IPS DF 6.9 (cell line): Measurements from ENCODE around the gene MBD5.

Source experiments
- DNase-seq: peaks from one replicate; pipeline ENCODE4 v3.0.0-alpha.2; 2013; ENCODE audit warnings: low read depth, low spot score
- H3K27ac ChIP-seq: one replicate; pipeline ENCODE4 v1.5.1; 2013; ENCODE audit warnings: low read length, control low read depth
- H3K27me3 ChIP-seq: 2 replicates; pipeline ENCODE4 v1.6.1; 2013; ENCODE audit warnings: mild to moderate bottlenecking, low read length; ENCODE audit not compliant: control insufficient read depth, insufficient read depth
- H3K36me3 ChIP-seq: 2 replicates; pipeline ENCODE4 v1.6.1; 2013; ENCODE audit warnings: low read length; ENCODE audit not compliant: control insufficient read depth, insufficient read depth
- H3K4me1 ChIP-seq: 2 replicates; pipeline ENCODE4 v1.6.1; 2013; ENCODE audit warnings: low read length; ENCODE audit not compliant: control insufficient read depth, insufficient read depth
- H3K4me3 ChIP-seq: 2 replicates; pipeline ENCODE4 v1.5.1; 2013; ENCODE audit warnings: mild to moderate bottlenecking, low read length
- H3K9me3 ChIP-seq: 2 replicates; pipeline ENCODE4 v1.6.1; 2013; ENCODE audit warnings: low read length, inconsistent platforms; ENCODE audit not compliant: control insufficient read depth, insufficient read depth
- WGBS: extraction: QIAGEN DNeasy Blood & Tissue Kit; methylation state at CpG from one replicate; pipeline ENCODE4 v1.1.7; 2013; ENCODE audit warnings: mixed read lengths, missing lambda C conversion rate; ENCODE audit not compliant: insufficient read length, insufficient coverage; 5-methylcytosine and 5-hydroxymethylcytosine counted together

Gene MBD5

GRCh38 chr2:148509288-148509902 is 488.5 kb downstream of the MBD5 start:
- Histone ChIP-seq H3K4me3 (no peak overlapping the region), H3K4me1 (no peaks in the 10 kb centered on the region), H3K27me3 (no peaks in the 10 kb centered on the region), H3K36me3 (no peaks in the 10 kb centered on the region), H3K27ac (no peak overlapping the region), H3K9me3 (no peaks in the 10 kb centered on the region)
- WGBS, result no CpG with 5 or more reads among the region's 14 CpGs
- peak; percentile 67 for DNase-seq

GRCh38 chr2:148511883-148512282 is 491.0 kb downstream of the MBD5 start:
- no CpG with 5 or more reads among the region's 3 CpGs for WGBS
- no peaks in the 10 kb centered on the region for H3K27me3 ChIP-seq

GRCh38 chr2:148512501-148512900 is 491.6 kb downstream of the MBD5 start:
- Histone ChIP-seq H3K9me3 (no peaks in the 10 kb centered on the region), H3K27me3 (no peaks in the 10 kb centered on the region), H3K4me3 (no peak overlapping the region), H3K4me1 (no peaks in the 10 kb centered on the region), H3K27ac (no peak overlapping the region), H3K36me3 (no peaks in the 10 kb centered on the region)
- WGBS, result no CpG with 5 or more reads among the region's 1 CpG
- no peak for DNase-seq

More at GRCh38 chr2:148511883-148512282, 491.0 kb downstream of the MBD5 start:
- no peaks in the 10 kb centered on the region for H3K9me3 ChIP-seq
- H3K4me1 ChIP-seq, result no peaks in the 10 kb centered on the region
- DNase-seq, result no peak
- no peak overlapping the region for H3K27ac ChIP-seq
- H3K36me3 ChIP-seq, result no peaks in the 10 kb centered on the region
- no peak overlapping the region for H3K4me3 ChIP-seq

GRCh38 chr2:148513427-148513826 is 492.5 kb downstream of the MBD5 start:
- WGBS, result no CpG with 5 or more reads among the region's 1 CpG

GRCh38 chr2:148515120-148515519 is 494.2 kb downstream of the MBD5 start:
- Histone ChIP-seq H3K27ac (no peak overlapping the region), H3K4me1 (0 out of 2 replicates have a peak, but pooled peaks cover 1% of the 10 kb centered on the region), H3K36me3 (no peaks in the 10 kb centered on the region), H3K27me3 (no peaks in the 10 kb centered on the region), H3K4me3 (no peak overlapping the region), H3K9me3 (no peaks in the 10 kb centered on the region)
- no peak for DNase-seq
- WGBS, result no CpG with 5 or more reads among the region's 1 CpG

More at GRCh38 chr2:148513427-148513826, 492.5 kb downstream of the MBD5 start:
- Histone ChIP-seq H3K9me3 (no peaks in the 10 kb centered on the region), H3K27me3 (no peaks in the 10 kb centered on the region), H3K4me3 (no peak overlapping the region), H3K4me1 (no peaks in the 10 kb centered on the region), H3K36me3 (no peaks in the 10 kb centered on the region), H3K27ac (no peak overlapping the region)
- no peak for DNase-seq

GRCh38 chr2:148515976-148516375 is 495.1 kb downstream of the MBD5 start:
- whole genome bisulfite sequencing, result no CpG with 5 or more reads among the region's 2 CpGs

GRCh38 chr2:148517296-148517695 is 496.4 kb downstream of the MBD5 start:
- Histone ChIP-seq H3K36me3 (no peaks in the 10 kb centered on the region), H3K27ac (no peak overlapping the region), H3K4me1 (0 out of 2 replicates have a peak, but pooled peaks cover 1% of the 10 kb centered on the region), H3K27me3 (no peaks in the 10 kb centered on the region), H3K4me3 (no peak overlapping the region), H3K9me3 (no peaks in the 10 kb centered on the region)
- DNase-seq, result no peak
- WGBS, result no CpG with 5 or more reads among the region's 2 CpGs

More at GRCh38 chr2:148515976-148516375, 495.1 kb downstream of the MBD5 start:
- 0 out of 2 replicates have a peak, but pooled peaks cover 1% of the 10 kb centered on the region for H3K4me1 ChIP-seq
- no peaks in the 10 kb centered on the region for H3K36me3 ChIP-seq
- no peaks in the 10 kb centered on the region for H3K27me3 ChIP-seq
- DNase-seq, result no peak
- H3K27ac ChIP-seq, result no peak overlapping the region
- H3K4me3 ChIP-seq, result no peak overlapping the region
- no peaks in the 10 kb centered on the region for H3K9me3 ChIP-seq

GRCh38 chr2:148517822-148518221 is 496.9 kb downstream of the MBD5 start:
- Histone ChIP-seq H3K9me3 (no peaks in the 10 kb centered on the region), H3K4me1 (0 out of 2 replicates have a peak, but pooled peaks cover 1% of the 10 kb centered on the region), H3K4me3 (no peak overlapping the region), H3K36me3 (no peaks in the 10 kb centered on the region), H3K27ac (no peak overlapping the region), H3K27me3 (no peaks in the 10 kb centered on the region)
- no CpG with 5 or more reads among the region's 5 CpGs for WGBS
- DNase-seq, result no peak

GRCh38 chr2:148519013-148519412 is 498.1 kb downstream of the MBD5 start:
- Histone ChIP-seq H3K36me3 (no peaks in the 10 kb centered on the region), H3K27me3 (no peaks in the 10 kb centered on the region), H3K9me3 (no peaks in the 10 kb centered on the region), H3K27ac (no peak overlapping the region), H3K4me3 (no peak overlapping the region), H3K4me1 (0 out of 2 replicates have a peak, but pooled peaks cover 1% of the 10 kb centered on the region)
- peak; percentile 57 for DNase-seq
- WGBS, result no CpG with 5 or more reads among the region's 7 CpGs

- Histone ChIP-seq H3K4me3 (no peak overlapping the region), H3K27ac (no peak overlapping the region), H3K4me1 (0 out of 2 replicates have a peak, but pooled peaks cover 1% of the 10 kb centered on the region), H3K9me3 (no peaks in the 10 kb centered on the region), H3K36me3 (no peaks in the 10 kb centered on the region), H3K27me3 (no peaks in the 10 kb centered on the region)
- WGBS, result no CpG with 5 or more reads among the region's 1 CpG
- DNase-seq, result no peak
Observed at GRCh38 chr2:148521181-148521580, 500.3 kb downstream of the MBD5 start.

GRCh38 chr2:148523315-148523714 is 502.4 kb downstream of the MBD5 start:
- no peaks in the 10 kb centered on the region for H3K9me3 ChIP-seq
- H3K4me1 ChIP-seq, result 0 out of 2 replicates have a peak, but pooled peaks cover 1% of the 10 kb centered on the region
- H3K27me3 ChIP-seq, result no peaks in the 10 kb centered on the region
- no peak overlapping the region for H3K4me3 ChIP-seq
- no peak overlapping the region for H3K27ac ChIP-seq
- no peak for DNase-seq
- no CpG with 5 or more reads among the region's 1 CpG for WGBS
- no peaks in the 10 kb centered on the region for H3K36me3 ChIP-seq
